K562 (cell line): Measurements from ENCODE around the gene ADCYAP1R1. TPM values are rescaled to one million over a fixed set of nuclear protein-coding genes. Genes with fewer than 3 reads are reported as not detected.

Experiments
- ATAC-seq: fragments of 200-7000 bp; cut with Tn5 transposase; 3 replicates; pipeline ENCODE4 v1.9.1; 2020; ENCODE audit warnings: moderate library complexity
- BruUV-seq: library from RNA; stranded (reverse); fragments of 400-500 nt; replicated peaks from 2 replicates; lab custom pipeline; 2021; lab: Mats Ljungman, UMichigan
- CTCF ChIA-PET: fragments of 300-600 bp; formaldehyde crosslinking; extraction: SDS; loops from one replicate; lab custom pipeline; 2021; ENCODE audit warnings: low intra/inter-chr PET ratio; lab: Yijun Ruan, JAX
- POLR2A ChIA-PET: fragments of 300-600, 350-650 bp; sonication (Branson Sonifier 250); formaldehyde crosslinking; extraction: SDS; loops from one replicate; lab custom pipeline; 2021; ENCODE audit warnings: antibody characterized with exemption, inconsistent platforms; lab: Yijun Ruan, JAX
- DNase-seq, 4 experiments: peaks; one replicate each; pipeline versions ENCODE4 v3.0.0 to v3.0.0-alpha.2; 2011 to 2018; ENCODE audit warnings: low spot score in 3 of 4, mixed read lengths in 3 of 4; ENCODE audit errors: extremely low read depth in 1 of 4
- FAIRE-seq: peaks from 2 replicates; lab custom pipeline; 2011; peaks lifted over from hg19 to GRCh38; lab: Jason Lieb, UNC
- H2AFZ ChIP-seq: 2 replicates; pipeline ENCODE4 v1.6.0; 2011; ENCODE audit warnings: low read depth, low read length, control low read depth, inconsistent platforms
- H3K27ac ChIP-seq: fragments of 200-600 bp; 3 replicates; pipeline ENCODE4 v1.8.0; 2011; ENCODE audit warnings: low read depth, mild to moderate bottlenecking, control low read depth, inconsistent platforms, low read length, moderate library complexity, mixed read lengths; ENCODE audit errors: extremely low read depth
- H3K27me3 ChIP-seq, 2 experiments: fragments of 300-600 bp in 1 of 2; 2 replicates in 1 of 2; 3 replicates in 1 of 2; pipeline versions ENCODE4 v1.6.0 to v1.8.0; 2011; ENCODE audit warnings: inconsistent platforms in 2 of 2, low read length in 2 of 2, mild to moderate bottlenecking in 1 of 2, mixed read lengths in 1 of 2, moderate library complexity in 1 of 2; ENCODE audit not compliant: control insufficient read depth in 2 of 2, insufficient read depth in 2 of 2
- H3K36me3 ChIP-seq: fragments of 300-600 bp; 3 replicates; pipeline ENCODE4 v1.8.0; 2011; ENCODE audit warnings: mild to moderate bottlenecking, low read length, inconsistent platforms; ENCODE audit not compliant: control insufficient read depth, insufficient read depth
- H3K4me1 ChIP-seq, 2 experiments: fragments of 200-600 bp in 1 of 2; replicated peaks in 1 of 2; 2 replicates in 1 of 2; 3 replicates in 1 of 2; pipeline versions ENCODE4 v1.5.1 to v1.8.0; 2011; ENCODE audit warnings: inconsistent platforms in 2 of 2, low read length in 2 of 2, mild to moderate bottlenecking in 1 of 2, mixed read lengths in 1 of 2, moderate library complexity in 1 of 2; ENCODE audit not compliant: control insufficient read depth in 2 of 2, insufficient read depth in 2 of 2
- H3K4me2 ChIP-seq: 2 replicates; pipeline ENCODE4 v1.6.1; 2011; ENCODE audit warnings: low read length, control low read depth, inconsistent platforms, mixed read lengths; ENCODE audit not compliant: insufficient read depth
- H3K4me3 ChIP-seq: fragments of 200-600 bp; sonication (generic), shearing (Covaris generic); 2 replicates; pipeline ENCODE4 v1.5.1; 2016; ENCODE audit warnings: control low read depth, inconsistent platforms
- H3K79me2 ChIP-seq: fragments of 200-600 bp; 3 replicates; pipeline ENCODE4 v1.8.0; 2011; ENCODE audit warnings: low read length, inconsistent platforms; ENCODE audit not compliant: control insufficient read depth, insufficient read depth
- H3K9ac ChIP-seq, 2 experiments: 2 replicates each; pipeline versions ENCODE4 v1.6.0 to v1.6.1; 2011; ENCODE audit warnings: low read depth in 2 of 2, low read length in 2 of 2, control low read depth in 1 of 2, inconsistent platforms in 1 of 2, mild to moderate bottlenecking in 1 of 2, mixed read lengths in 1 of 2; ENCODE audit not compliant: insufficient read depth in 1 of 2
- H3K9me1 ChIP-seq: one replicate; pipeline ENCODE4 v1.6.0; 2011; ENCODE audit warnings: inconsistent platforms, mild to moderate bottlenecking, low read length, moderate library complexity; ENCODE audit not compliant: control insufficient read depth, insufficient read depth
- H3K9me3 ChIP-seq: replicated peaks from 2 replicates; pipeline ENCODE4 v1.5.1; 2011; ENCODE audit warnings: low read depth, low read length, inconsistent platforms; ENCODE audit not compliant: control insufficient read depth, insufficient read depth
- H4K20me1 ChIP-seq: replicated peaks from 2 replicates; pipeline ENCODE4 v1.6.1; 2011; ENCODE audit warnings: low read length, inconsistent platforms, mixed read lengths; ENCODE audit not compliant: control insufficient read depth, insufficient read depth
- CTCF ChIP-seq, 3 experiments: IDR thresholded peaks in 2 of 3; conservative IDR thresholded peaks in 1 of 3; 2 replicates each; pipeline ENCODE4 v1.5.1; 2011 to 2012; ENCODE audit warnings: low read length in 3 of 3, mild to moderate bottlenecking in 3 of 3, control low read depth in 2 of 3, improper control_type of control experiment in 1 of 3, inconsistent platforms in 1 of 3, low read depth in 1 of 3, mixed read lengths in 1 of 3, moderate library complexity in 1 of 3; ENCODE audit not compliant: insufficient read depth in 2 of 3
- ELK3 ChIP-seq: fragments of 450-650 bp; formaldehyde crosslinking; IDR thresholded peaks from 2 replicates; pipeline ENCODE4 v1.4.0; 2020; ENCODE audit warnings: mild to moderate bottlenecking
- NBN ChIP-seq: fragments of 450-650 bp; IDR thresholded peaks from 2 replicates; pipeline ENCODE4 v1.6.1; 2016; ENCODE audit warnings: low read depth, mild to moderate bottlenecking
- RAD21 ChIP-seq, 2 experiments: fragments of 250-450 bp in 1 of 2; fragments of 450-650 bp in 1 of 2; sonication (Bioruptor Pico) in 1 of 2; formaldehyde crosslinking in 1 of 2; IDR thresholded peaks in 1 of 2; conservative IDR thresholded peaks in 1 of 2; 2 replicates each; pipeline versions ENCODE4 v1.4.0 to v1.8.0; 2020 to 2022; ENCODE audit warnings: mild to moderate bottlenecking in 2 of 2, moderate library complexity in 1 of 2
- WGBS: fragments of 100-300 bp; shearing (Covaris generic); methylation state at CpG from one replicate; pipeline ENCODE4 v1.1.6; 2016; ENCODE audit warnings: low coverage, mixed read lengths; ENCODE audit not compliant: insufficient coverage; ENCODE audit errors: missing lambda C conversion rate; 5-methylcytosine and 5-hydroxymethylcytosine counted together
- in situ Hi-C: fragments of 300-500 bp; cut with MboI; formaldehyde crosslinking; loops from 4 replicates; pipeline ENCODE4 v1.15.0; 2018; ENCODE audit warnings: inconsistent platforms, mixed read lengths
- intact Hi-C: fragments of 100-400 bp; cut with micrococcal nuclease; formaldehyde crosslinking; loops from 2 replicates; pipeline ENCODE4 v1.14.2; 2022
- polyA plus RNA-seq, 8 experiments: library from polyadenylated mRNA; depleted of rRNA in 4 of 8; stranded (reverse) in 5 of 8; unstranded in 3 of 8; fragments of >200 nt; fragmentation: Nextera tagmentation in 2 of 8; fragmentation: Illumina TruSeq in 1 of 8; extraction: Ambion mirVana in 2 of 8; extraction: Trizol in 1 of 8; gene quantifications; 2 replicates each; pipeline versions ENCODE4 v1.2.1 to v1.2.3, GENCODE V29; 2011 to 2014; ENCODE audit warnings: inconsistent platforms in 1 of 8, missing spikeins in 1 of 8
- total RNA-seq, 7 experiments: library from RNA; depleted of rRNA in 6 of 7; stranded (reverse); fragments of >200 nt in 6 of 7; fragmentation: Illumina TruSeq in 2 of 7; extraction: Trizol in 2 of 7; gene quantifications; 2 replicates each; pipeline versions ENCODE4 v1.2.1 to v1.2.3, GENCODE V29; 2011 to 2021; ENCODE audit warnings: low replicate concordance in 1 of 7
- TF ChIP-seq, protein P1 (sequence below): IDR thresholded peaks from 2 replicates; pipeline ENCODE4 v1.6.1; 2011; ENCODE audit warnings: borderline replicate concordance, low read depth, mild to moderate bottlenecking, moderate library complexity, low read length; ENCODE audit not compliant: insufficient read depth, poor library complexity, severe bottlenecking

The ADCYAP1R1 gene
- total and polyA plus RNA-seq, 9 of the 15 experiments (the other 6 are each of a cell fraction or from before 2014, with no cell fraction given): 0.03 to 0.07 TPM; not detected in 7

DNA sequence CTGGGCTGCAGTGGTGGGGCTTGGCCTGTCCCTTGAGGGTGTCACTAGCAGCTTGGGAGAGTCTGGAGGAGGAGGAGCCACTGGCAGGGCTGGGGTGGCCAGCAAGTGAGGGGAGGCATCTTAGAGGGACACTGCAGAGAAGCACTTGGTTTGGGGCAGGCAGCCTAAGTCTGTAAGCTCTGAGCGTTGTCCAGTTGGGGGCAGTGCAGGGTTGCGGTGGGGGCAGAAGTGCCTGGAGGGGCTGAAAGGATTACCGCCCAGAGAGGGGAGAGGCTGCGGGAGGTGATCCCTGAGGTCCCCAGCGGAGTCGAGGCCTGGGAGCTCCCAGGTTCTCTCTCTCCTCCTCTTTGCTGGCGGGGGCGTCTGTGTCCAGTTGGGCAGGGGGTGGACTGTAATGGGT lies 7.4 kb downstream of the ADCYAP1R1 start (continued):
- TF ChIP-seq ELK3 (CRISPR knock-in tag) (no peak), RAD21 (CRISPR knock-in tag; conservative IDR thresholded peaks at IDR 0.05 in 1 of 2, IDR thresholded peaks at IDR 0.05 in 1 of 2) (peak in 1 of 2 experiments; percentile 31; a peak in 1 of 4 replicates)
- TF ChIP-seq, all 486 proteins: peak for 2

DNA sequence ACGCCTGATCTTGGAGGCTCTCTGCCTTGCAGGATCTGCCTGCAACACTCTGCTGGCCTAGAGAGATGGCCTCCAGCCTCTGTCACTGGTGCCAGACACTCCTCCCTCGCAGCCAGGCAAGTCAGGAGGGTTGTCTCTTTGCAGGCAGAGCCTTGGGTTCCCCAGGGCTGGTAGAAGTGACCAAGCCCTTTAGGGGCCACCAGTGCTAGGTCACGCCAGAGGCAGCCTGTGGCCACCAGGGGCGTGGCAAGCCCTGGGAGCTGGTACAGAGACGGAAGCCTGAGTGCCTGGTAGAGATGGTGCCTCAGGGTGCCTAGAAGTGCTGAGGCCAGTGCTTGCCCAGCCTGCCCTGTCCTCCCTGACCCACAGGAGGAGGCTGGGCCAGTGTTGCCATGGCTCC lies 9.1 kb downstream of the ADCYAP1R1 start:
- ATAC-seq (peak; percentile 81), DNase-seq (peak in 3 of 4 experiments; percentile 11 to 25 (median 21)), FAIRE-seq (no peak)
- Histone ChIP-seq H3K4me3 (no peak overlapping the region), H4K20me1 (peaks cover 15% of the 10 kb centered on the region; the same call in 1 of the 2 replicates), H3K27ac (no peak overlapping the region), H3K4me1 (peaks cover 0 to 3% of the 10 kb centered on the region in 2 experiments; a peak in 1 of 5 replicates), H3K9ac (0 out of 4 replicates have a peak overlapping the region, but pooled peaks of 1 of the 2 experiments have one; percentile 7), H3K79me2 (no peaks in the 10 kb centered on the region), H3K4me2 (no peak overlapping the region), H3K27me3 (peaks cover 0 to 7% of the 10 kb centered on the region in 2 experiments; a peak in 3 of 5 replicates), H3K36me3 (no peaks in the 10 kb centered on the region), H2AFZ (no peak overlapping the region), H3K9me1 (no peaks in the 10 kb centered on the region), H3K9me3 (no peaks in the 10 kb centered on the region)
- no TSS peak for BruUV-seq
- TF ChIP-seq NBN (no peak), CTCF (IDR thresholded peaks at IDR 0.05 in 2 of 3, conservative IDR thresholded peaks at IDR 0.05 in 1 of 3; ENCODE audit: insufficient read depth in 2 of 3, low read depth in 1 of 3, low read length in 3 of 3) (peak; percentile 35 to 63 (median 42); a peak in 5 of 6 replicates)
- TF ChIP-seq, protein P1, sequence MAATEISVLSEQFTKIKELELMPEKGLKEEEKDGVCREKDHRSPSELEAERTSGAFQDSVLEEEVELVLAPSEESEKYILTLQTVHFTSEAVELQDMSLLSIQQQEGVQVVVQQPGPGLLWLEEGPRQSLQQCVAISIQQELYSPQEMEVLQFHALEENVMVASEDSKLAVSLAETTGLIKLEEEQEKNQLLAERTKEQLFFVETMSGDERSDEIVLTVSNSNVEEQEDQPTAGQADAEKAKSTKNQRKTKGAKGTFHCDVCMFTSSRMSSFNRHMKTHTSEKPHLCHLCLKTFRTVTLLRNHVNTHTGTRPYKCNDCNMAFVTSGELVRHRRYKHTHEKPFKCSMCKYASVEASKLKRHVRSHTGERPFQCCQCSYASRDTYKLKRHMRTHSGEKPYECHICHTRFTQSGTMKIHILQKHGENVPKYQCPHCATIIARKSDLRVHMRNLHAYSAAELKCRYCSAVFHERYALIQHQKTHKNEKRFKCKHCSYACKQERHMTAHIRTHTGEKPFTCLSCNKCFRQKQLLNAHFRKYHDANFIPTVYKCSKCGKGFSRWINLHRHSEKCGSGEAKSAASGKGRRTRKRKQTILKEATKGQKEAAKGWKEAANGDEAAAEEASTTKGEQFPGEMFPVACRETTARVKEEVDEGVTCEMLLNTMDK: peak; percentile 17
- POLR2A ChIA-PET: no interaction called here
- CTCF ChIA-PET: no interaction called here
- in situ Hi-C loops: no loop called here
- intact Hi-C loops: no loop called here
- 0% methylated on average over 4 of the region's 5 CpGs for WGBS
